GM21529 (cell line): ENCODE data around the gene PJVK.
"Not testable (repeated sequence)": the region's sequence is repeated elsewhere in the genome, so short reads cannot be mapped to it uniquely, and the experiment has no call there.

Experiments used
- ATAC-seq: cut with Tn5 transposase; IDR thresholded peaks from one replicate; pipeline ENCODE4 v1.9.1; 2021; ENCODE audit not compliant: unreplicated experiment

The PJVK gene

DNA sequence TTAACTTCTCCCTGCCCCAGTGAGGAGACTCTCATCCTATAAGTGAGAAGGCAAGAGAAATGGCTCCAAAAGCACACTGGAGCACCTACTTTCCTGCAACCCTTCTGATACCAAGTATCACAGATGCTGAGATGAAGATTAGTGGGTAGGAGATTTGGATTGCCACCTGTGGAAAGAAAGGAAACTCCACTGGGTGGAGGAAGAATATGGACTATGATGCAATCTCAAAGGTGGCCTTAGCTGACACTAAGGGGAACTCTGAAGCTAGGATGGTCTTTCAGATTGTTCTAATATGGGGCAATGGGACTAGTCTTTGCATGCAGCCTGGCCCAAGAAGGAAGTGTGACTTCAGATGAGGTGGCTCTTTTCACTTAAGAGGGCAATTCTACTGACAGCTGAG lies 21.8 kb upstream of the PJVK start:
- ATAC-seq = no peak

- no peak for ATAC-seq
These were observed 14.5 kb upstream of the PJVK start for GRCh38 chr2:178436662-178437061.

DNA sequence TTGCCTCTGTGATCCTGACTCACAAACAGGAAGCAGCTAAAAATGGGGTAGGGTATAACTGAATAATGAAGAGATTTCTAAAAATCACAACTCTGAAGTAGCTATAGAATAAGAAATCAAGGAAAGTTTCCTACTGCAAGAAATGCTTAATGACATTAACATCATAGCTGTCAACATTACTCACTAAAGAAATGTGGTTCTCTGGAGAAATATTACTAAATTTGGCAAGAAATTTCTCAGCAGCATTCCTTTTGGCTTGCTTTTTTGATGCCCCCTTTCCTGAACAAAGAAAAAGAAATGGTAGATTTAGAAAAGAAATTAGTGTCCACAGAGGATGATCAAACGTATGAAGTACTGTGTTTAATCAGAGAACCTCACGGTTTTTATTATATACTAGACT lies 9.8 kb upstream of the PJVK start:
- no peak for ATAC-seq

DNA sequence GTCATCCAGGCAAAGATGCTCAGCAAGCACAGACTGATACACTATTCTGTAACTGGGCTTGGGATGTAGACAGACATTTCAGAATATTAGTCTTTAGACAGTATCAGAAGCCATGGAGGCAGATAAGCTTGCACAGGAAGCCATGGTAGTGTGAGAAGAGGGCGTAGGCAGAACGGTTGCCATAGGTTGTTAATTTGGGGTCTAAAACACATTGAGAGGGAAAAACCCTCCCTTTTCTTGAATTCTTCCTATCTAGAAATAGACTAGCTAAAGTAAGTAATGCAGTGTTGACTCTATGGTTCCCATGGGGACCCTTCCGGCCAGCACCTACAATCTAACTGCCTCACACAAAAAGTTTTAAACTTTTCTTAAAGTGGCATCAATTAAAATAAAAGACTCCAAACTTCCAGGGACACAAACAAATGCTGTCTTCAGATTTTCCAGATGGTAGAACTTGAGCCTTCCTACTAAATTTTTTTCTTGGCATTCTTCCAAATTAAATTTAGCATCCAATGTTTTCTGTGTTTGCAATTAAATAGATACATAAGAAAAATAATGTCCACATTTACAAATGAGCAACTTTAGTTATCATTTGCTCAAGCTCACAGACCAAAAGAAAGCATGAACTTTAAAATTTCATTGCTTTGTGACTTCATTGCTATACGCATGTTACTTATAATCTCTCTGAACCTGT lies 2.1 kb upstream of the PJVK start:
- ATAC-seq = no peak

GRCh38 chr2:178449700-178450523 lies 1.3 kb upstream of the PJVK start:
- ATAC-seq = peak; percentile 12

- peak; percentile 44 for ATAC-seq
These were observed 729 bp upstream of the PJVK start for GRCh38 chr2:178450524-178450773.

DNA sequence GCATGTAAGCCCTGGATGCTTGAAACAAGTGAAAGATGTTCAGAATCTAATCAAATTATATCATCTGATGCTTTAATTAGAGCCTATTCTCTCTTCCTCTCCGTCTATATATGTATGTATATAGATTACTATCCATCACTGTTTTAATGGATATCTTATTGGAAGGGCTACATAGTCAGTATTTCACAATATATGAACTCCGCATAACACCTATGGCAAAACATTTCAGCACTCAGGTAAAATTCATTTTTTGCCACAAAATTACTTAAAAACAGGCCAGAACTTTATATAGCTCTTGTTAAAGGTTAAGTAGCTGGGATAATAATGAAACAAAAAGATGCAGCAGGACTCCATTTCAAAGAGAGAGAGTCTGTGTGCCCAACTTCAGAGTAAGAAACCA lies 1.2 kb downstream of the PJVK start:
- ATAC-seq = no peak

DNA sequence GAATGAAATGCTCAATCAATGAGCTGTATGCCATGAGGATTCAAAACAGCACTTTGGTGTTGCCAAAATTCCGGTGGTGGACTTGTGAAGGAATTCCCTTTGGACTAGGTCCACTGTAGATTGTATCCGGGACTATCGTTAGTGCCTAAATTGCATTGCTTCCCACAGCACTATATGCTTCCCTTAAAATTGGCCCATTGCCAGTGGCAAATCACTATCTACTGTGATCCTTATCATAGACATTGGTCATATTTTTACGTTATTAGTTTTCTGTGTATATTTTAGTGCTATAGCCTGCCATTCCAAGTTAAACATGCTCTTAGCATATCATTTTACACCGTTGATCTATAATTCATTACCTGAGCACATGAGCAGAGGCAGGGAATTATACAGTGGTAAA lies 1.7 kb downstream of the PJVK start:
- ATAC-seq = no peak

- no peak for ATAC-seq
These were observed 4.8 kb downstream of the PJVK start for GRCh38 chr2:178455947-178456346.

DNA sequence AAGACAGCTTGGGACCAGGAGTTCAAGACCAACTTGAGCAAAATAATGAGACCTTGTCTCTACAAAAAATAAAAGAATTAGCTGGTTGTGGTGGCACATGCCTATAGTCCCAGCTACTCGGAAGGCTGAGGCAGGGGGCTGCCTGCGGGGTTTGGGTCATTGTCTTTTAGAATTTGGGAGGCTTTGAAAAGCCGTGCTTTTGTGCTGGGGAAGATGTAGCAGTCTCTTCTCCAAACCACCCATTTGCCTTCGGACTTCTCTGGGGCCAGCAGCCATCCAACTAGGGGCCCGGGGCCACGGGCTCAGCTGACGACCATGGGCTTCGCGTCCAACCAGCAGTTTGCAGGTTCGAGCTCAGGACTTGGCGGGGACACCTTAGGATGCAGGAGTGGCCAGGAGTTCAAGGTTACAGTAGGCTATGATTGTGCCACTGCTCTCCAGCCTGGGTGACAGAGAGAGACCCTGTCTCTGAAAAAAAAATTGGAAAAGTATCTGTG lies 6.3 kb downstream of the PJVK start:
- ATAC-seq = no peak

DNA sequence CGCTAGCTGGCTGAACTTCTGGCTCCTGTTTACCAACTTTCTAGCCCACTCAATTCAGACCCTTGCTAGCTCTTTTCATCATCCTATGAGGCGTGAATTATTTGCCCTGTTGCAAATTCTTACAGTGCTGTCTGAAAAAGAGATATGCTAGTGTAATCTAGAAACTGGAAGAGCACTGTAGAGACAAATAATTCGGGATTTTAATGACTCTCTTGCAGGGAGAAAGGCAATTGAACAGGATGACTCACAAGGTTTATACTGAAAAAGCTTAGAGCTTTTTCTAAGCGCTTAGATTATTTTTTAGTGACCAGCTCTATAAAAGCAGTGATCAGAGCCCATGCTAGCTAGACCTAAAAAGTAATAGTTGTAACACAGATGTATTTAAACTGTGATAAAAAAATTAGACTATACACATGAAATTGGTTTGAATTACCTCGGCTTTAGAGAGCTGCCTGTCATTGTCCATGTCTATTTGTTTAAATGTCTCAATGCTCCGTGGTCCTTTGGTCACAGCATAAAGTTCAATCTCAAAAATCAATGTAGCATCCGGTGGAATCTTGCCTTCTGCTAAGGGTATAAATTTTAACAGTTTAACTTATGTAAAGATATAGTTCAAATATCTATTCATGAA lies 18.2 kb downstream of the PJVK start:
- ATAC-seq = no peak

- ATAC-seq = not testable (repeated sequence)
These were observed 20.1 kb downstream of the PJVK start for GRCh38 chr2:178471313-178471712.

GRCh38 chr2:178473373-178473772 lies 22.2 kb downstream of the PJVK start:
- no peak for ATAC-seq

- ATAC-seq = no peak
These were observed 22.8 kb downstream of the PJVK start for GRCh38 chr2:178473931-178474330.

- ATAC-seq = no peak
These were observed 23.4 kb downstream of the PJVK start for GRCh38 chr2:178474560-178474959.

GRCh38 chr2:178476477-178476876 lies 25.3 kb downstream of the PJVK start:
- no peak for ATAC-seq

DNA sequence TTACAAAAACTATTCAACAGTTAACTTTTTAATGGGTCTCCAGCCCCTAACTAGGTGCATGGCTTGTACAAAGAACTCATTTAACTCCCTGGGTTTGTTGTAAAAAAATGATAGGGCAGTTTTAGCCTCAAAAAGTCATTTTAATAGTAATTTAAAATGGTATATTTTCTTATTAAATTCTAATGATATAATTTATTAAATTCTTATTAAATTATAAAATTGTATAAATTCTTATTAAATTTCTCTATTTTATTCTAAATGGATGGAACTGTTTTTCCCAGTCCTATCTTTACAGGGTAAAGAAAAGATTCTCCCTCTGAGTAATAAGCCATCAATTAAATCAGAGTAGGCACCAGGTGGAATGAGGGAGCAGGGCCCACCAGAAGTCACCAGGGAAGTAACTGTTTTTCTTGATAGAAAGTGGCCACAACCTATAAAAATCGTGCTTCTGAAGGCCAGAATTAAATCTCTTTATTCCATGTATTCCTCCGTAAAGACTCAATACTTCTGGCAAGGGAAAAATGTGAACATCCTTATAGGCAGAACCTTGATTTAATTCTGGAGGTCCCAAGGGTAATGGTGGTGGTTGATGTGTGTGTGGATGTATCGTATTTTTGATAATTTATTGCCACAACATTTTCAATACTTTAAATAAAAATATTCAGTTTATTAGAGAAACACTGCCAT lies 26.4 kb downstream of the PJVK start:
- ATAC-seq = no peak

DNA sequence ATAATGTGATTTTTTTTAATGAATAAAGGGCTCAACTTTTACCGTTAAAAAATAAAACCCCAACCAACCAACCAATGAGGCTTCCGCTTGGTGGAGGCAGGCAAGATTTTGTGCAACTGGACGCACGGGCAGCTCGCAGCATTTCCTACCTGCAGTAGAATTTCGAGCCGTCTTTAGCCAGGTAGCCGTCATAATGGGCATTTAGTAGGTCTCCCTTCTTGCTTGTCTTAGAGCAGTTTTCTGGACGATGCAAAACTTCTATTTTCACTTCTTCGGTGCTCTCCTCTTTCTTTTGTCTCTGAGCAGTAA lies 26.9 kb downstream of the PJVK start:
- no peak for ATAC-seq

GRCh38 chr2:178478439-178479274 lies 27.5 kb downstream of the PJVK start, which contains the start of gene FKBP7:
FKBP7 (minus strand) TSS chr2:178478600; CDS start chr2:178478499, 101 bp downstream.
- peak; percentile 41 for ATAC-seq

GRCh38 chr2:178479275-178479616 lies 28.1 kb downstream of the PJVK start:
- no peak for ATAC-seq

GRCh38 chr2:178479758-178480226 lies 28.6 kb downstream of the PJVK start:
- ATAC-seq = no peak
